ENCODE results near the gene MAB21L1.

MAB21L1 gene

GRCh38 chr13:35479706-35480105 lies 3.2 kb upstream of the MAB21L1 start:
- DNase-seq (ENCODE audit: low read depth) = peak; percentile 39

GRCh38 chr13:35479038-35479492 lies 2.6 kb upstream of the MAB21L1 start:
- peak; percentile 74 for DNase-seq (ENCODE audit: low read depth)

- DNase-seq (ENCODE audit: low read depth) = peak; percentile 44
Measured at GRCh38 chr13:35478271-35479037, 2.0 kb upstream of the MAB21L1 start.

- DNase-seq (ENCODE audit: low read depth) = no peak
Measured at GRCh38 chr13:35477386-35477946, 977 bp upstream of the MAB21L1 start.

GRCh38 chr13:35475212-35475959 lies 1.1 kb downstream of the MAB21L1 start:
- peak; percentile 71 for DNase-seq (ENCODE audit: low read depth)

- DNase-seq (ENCODE audit: low read depth) = no peak
Measured at GRCh38 chr13:35474496-35475211, 1.8 kb downstream of the MAB21L1 start.

GRCh38 chr13:35473802-35474201 lies 2.7 kb downstream of the MAB21L1 start:
- DNase-seq (ENCODE audit: low read depth) = no peak

GRCh38 chr13:35473206-35473775 lies 3.2 kb downstream of the MAB21L1 start:
- no peak for DNase-seq (ENCODE audit: low read depth)

GRCh38 chr13:35472323-35472881 lies 4.1 kb downstream of the MAB21L1 start:
- DNase-seq (ENCODE audit: low read depth) = peak; percentile 54

- DNase-seq (ENCODE audit: low read depth) = peak; percentile 57
Measured at GRCh38 chr13:35471706-35472322, 4.7 kb downstream of the MAB21L1 start.

- peak; percentile 71 for DNase-seq (ENCODE audit: low read depth)
Measured at GRCh38 chr13:35470671-35471661, 5.5 kb downstream of the MAB21L1 start.

- DNase-seq (ENCODE audit: low read depth) = peak; percentile 20
Measured at GRCh38 chr13:35469806-35470525, 6.5 kb downstream of the MAB21L1 start.

GRCh38 chr13:35468195-35468594 lies 8.3 kb downstream of the MAB21L1 start:
- peak; percentile 21 for DNase-seq (ENCODE audit: low read depth)

- no peak for DNase-seq (ENCODE audit: low read depth)
Measured at GRCh38 chr13:35465371-35465770, 11.1 kb downstream of the MAB21L1 start.

GRCh38 chr13:35460061-35460460 lies 16.4 kb downstream of the MAB21L1 start:
- no peak for DNase-seq (ENCODE audit: low read depth)

- DNase-seq (ENCODE audit: low read depth) = no peak
Measured at GRCh38 chr13:35457258-35457657, 19.2 kb downstream of the MAB21L1 start.

GRCh38 chr13:35455022-35455421 lies 21.5 kb downstream of the MAB21L1 start:
- no peak for DNase-seq (ENCODE audit: low read depth)

- DNase-seq (ENCODE audit: low read depth) = no peak
Measured at GRCh38 chr13:35449821-35450220, 26.7 kb downstream of the MAB21L1 start.

- no peak for DNase-seq (ENCODE audit: low read depth)
Measured at GRCh38 chr13:35448465-35448864, 28.0 kb downstream of the MAB21L1 start.

Measured in fibroblast of gingiva (primary cell).